HepG2 (cell line): ENCODE results near the gene RPTOR. TPM values are rescaled to one million over a fixed set of nuclear protein-coding genes. Genes with fewer than 3 reads are reported as not detected.

Source experiments
- ETS1 ChIP-seq: sonication (generic); formaldehyde crosslinking; IDR thresholded peaks from 2 replicates; pipeline ENCODE4 v1.4.0; 2020; ENCODE audit warnings: missing genetic modification reagents
- HCFC1 ChIP-seq: fragments of 150-350 bp; IDR thresholded peaks from 2 replicates; pipeline ENCODE4 v1.6.1; 2014; ENCODE audit warnings: low read depth, low read length
- HNRNPK ChIP-seq: fragments of 200-400 bp; formaldehyde crosslinking; IDR thresholded peaks from 2 replicates; pipeline ENCODE4 v1.6.1; 2018; ENCODE audit warnings: low read length, low read depth, moderate library complexity, mild to moderate bottlenecking; ENCODE audit not compliant: poor library complexity, severe bottlenecking
- MLX ChIP-seq: IDR thresholded peaks from 2 replicates; pipeline ENCODE4 v1.6.1; 2016
- NFIB ChIP-seq: sonication (generic); formaldehyde crosslinking; IDR thresholded peaks from 2 replicates; pipeline ENCODE4 v1.9.0; 2021; ENCODE audit warnings: missing genetic modification reagents, mild to moderate bottlenecking, borderline replicate concordance
- NR2F6 ChIP-seq, 2 experiments: IDR thresholded peaks; 2 replicates each; pipeline ENCODE4 v1.6.1; 2016; ENCODE audit warnings: antibody characterized with exemption in 1 of 2, mild to moderate bottlenecking in 1 of 2
- ONECUT2 ChIP-seq: sonication (generic); formaldehyde crosslinking; IDR thresholded peaks from 2 replicates; pipeline ENCODE4 v1.4.0; 2020; ENCODE audit warnings: missing genetic modification reagents
- RBFOX2 ChIP-seq: fragments of 200-400 bp; formaldehyde crosslinking; IDR thresholded peaks from 2 replicates; pipeline ENCODE4 v1.6.1; 2017; ENCODE audit warnings: low read depth, mild to moderate bottlenecking, low read length
- RCOR2 ChIP-seq: IDR thresholded peaks from 2 replicates; pipeline ENCODE4 v1.6.1; 2016; ENCODE audit warnings: missing biosample characterization, missing genetic modification reagents
- SIN3A ChIP-seq: IDR thresholded peaks from 2 replicates; pipeline ENCODE4 v1.6.1; 2011; ENCODE audit warnings: low read depth, mild to moderate bottlenecking, control low read depth, low read length, borderline replicate concordance
- TARDBP ChIP-seq: sonication (generic); formaldehyde crosslinking; IDR thresholded peaks from 2 replicates; pipeline ENCODE4 v1.8.0; 2022; ENCODE audit warnings: mild to moderate bottlenecking, missing genetic modification reagents
- TBX2 ChIP-seq: sonication (generic); formaldehyde crosslinking; IDR thresholded peaks from 2 replicates; pipeline ENCODE4 v1.5.0; 2020; ENCODE audit warnings: missing genetic modification reagents, mild to moderate bottlenecking, borderline replicate concordance
- TEAD3 ChIP-seq: optimal IDR thresholded peaks from 2 replicates; pipeline ENCODE3; 2016; ENCODE audit warnings: borderline replicate concordance
- THAP8 ChIP-seq: sonication (generic); formaldehyde crosslinking; IDR thresholded peaks from 2 replicates; pipeline ENCODE4 v1.5.1; 2020; ENCODE audit warnings: missing genetic modification reagents, mild to moderate bottlenecking, borderline replicate concordance
- ZHX2 ChIP-seq, 2 experiments: sonication (generic) in 1 of 2; formaldehyde crosslinking in 1 of 2; IDR thresholded peaks; 2 replicates each; pipeline versions ENCODE4 v1.6.1 to v1.9.0; 2014 to 2022; ENCODE audit warnings: antibody characterized with exemption in 1 of 2, borderline replicate concordance in 1 of 2, inconsistent platforms in 1 of 2, low read depth in 1 of 2, missing genetic modification reagents in 1 of 2
- ZNF18 ChIP-seq: sonication (generic); formaldehyde crosslinking; IDR thresholded peaks from 2 replicates; pipeline ENCODE4 v1.8.0; 2022; ENCODE audit warnings: mild to moderate bottlenecking, missing genetic modification reagents; ENCODE audit not compliant: insufficient replicate concordance
- ZNF446 ChIP-seq: sonication (generic); formaldehyde crosslinking; IDR thresholded peaks from 2 replicates; pipeline ENCODE4 v1.5.0; 2020; ENCODE audit warnings: mild to moderate bottlenecking, missing genetic modification reagents
- ZNF484 ChIP-seq: sonication (generic); formaldehyde crosslinking; IDR thresholded peaks from 2 replicates; pipeline ENCODE4 v1.5.1; 2020; ENCODE audit warnings: mild to moderate bottlenecking, low read depth, missing genetic modification reagents, borderline replicate concordance
- ZNF563 ChIP-seq: sonication (generic); formaldehyde crosslinking; IDR thresholded peaks from 2 replicates; pipeline ENCODE4 v1.8.0; 2022; ENCODE audit warnings: mild to moderate bottlenecking, moderate library complexity, missing genetic modification reagents
- ZNF737 ChIP-seq: sonication (generic); formaldehyde crosslinking; IDR thresholded peaks from 2 replicates; pipeline ENCODE4 v1.5.0; 2020; ENCODE audit warnings: missing genetic modification reagents, mild to moderate bottlenecking, borderline replicate concordance
- polyA plus RNA-seq, 8 experiments: library from polyadenylated mRNA; depleted of rRNA in 3 of 8; stranded (reverse) in 7 of 8; unstranded in 1 of 8; fragments of >200 nt; fragmentation: Illumina TruSeq in 4 of 8; extraction: Trizol in 4 of 8; gene quantifications; 2 replicates each; pipeline versions ENCODE4 v1.2.1 to v1.2.3, GENCODE V29; 2011 to 2016; ENCODE audit warnings: low read depth in 4 of 8, missing spikeins in 1 of 8, mixed read lengths in 1 of 8; ENCODE audit not compliant: insufficient read depth in 1 of 8
- total RNA-seq, 5 experiments: library from RNA; depleted of rRNA; stranded (reverse); fragments of >200 nt; fragmentation: Illumina TruSeq; extraction: Trizol; gene quantifications; 2 replicates each; pipeline ENCODE4 v1.2.3, GENCODE V29; 2016; ENCODE audit warnings: low read depth in 1 of 5

The RPTOR gene
- total and polyA plus RNA-seq, 2 of the 13 experiments (the other 11 are each of a cell fraction or from before 2014, with no cell fraction given) = 6.6 to 25.3 TPM

- peak; percentile 80 for TF ChIP-seq RBFOX2
- TF ChIP-seq ZHX2 (IDR thresholded peaks at IDR 0.05; ENCODE audit: low read depth) = peak; percentile 49; the same call in 1 of the 2 replicates
- no peak for TF ChIP-seq ZHX2 (CRISPR knock-in tag; IDR thresholded peaks at IDR 0.05; ENCODE audit: borderline replicate concordance)
- TF ChIP-seq TEAD3 (CRISPR knock-in tag) = no peak
- TF ChIP-seq HNRNPK = no peak
- TF ChIP-seq MLX (CRISPR knock-in tag) = no peak
- no peak for TF ChIP-seq NFIB (CRISPR knock-in tag)
- TF ChIP-seq TARDBP (CRISPR knock-in tag) = no peak
- TF ChIP-seq ZNF18 (CRISPR knock-in tag) = no peak
- TF ChIP-seq ZNF484 = no peak
- no peak for TF ChIP-seq ETS1 (CRISPR knock-in tag)
- TF ChIP-seq NR2F6 (IDR thresholded peaks at IDR 0.05) = no peak
- TF ChIP-seq NR2F6 (CRISPR knock-in tag; IDR thresholded peaks at IDR 0.05) = no peak
- TF ChIP-seq ZNF737 = no peak
- TF ChIP-seq SIN3A = peak; percentile 86; the same call in 1 of the 2 replicates
- TF ChIP-seq THAP8 (CRISPR knock-in tag) = no peak
- TF ChIP-seq TBX2 (CRISPR knock-in tag) = no peak
- TF ChIP-seq ZNF446 (CRISPR knock-in tag) = no peak
- TF ChIP-seq ZNF563 = peak; percentile 40
- TF ChIP-seq RCOR2 (CRISPR knock-in tag) = no peak
- peak; percentile 72 for TF ChIP-seq HCFC1
- no peak for TF ChIP-seq ONECUT2 (CRISPR knock-in tag)
Measured at GRCh38 chr17:80991645-80992076, 447.0 kb downstream of the RPTOR start, which contains the start of gene CHMP6 (continued).
